ENCODE measurements around the gene SOS1.

SOS1 gene

DNA sequence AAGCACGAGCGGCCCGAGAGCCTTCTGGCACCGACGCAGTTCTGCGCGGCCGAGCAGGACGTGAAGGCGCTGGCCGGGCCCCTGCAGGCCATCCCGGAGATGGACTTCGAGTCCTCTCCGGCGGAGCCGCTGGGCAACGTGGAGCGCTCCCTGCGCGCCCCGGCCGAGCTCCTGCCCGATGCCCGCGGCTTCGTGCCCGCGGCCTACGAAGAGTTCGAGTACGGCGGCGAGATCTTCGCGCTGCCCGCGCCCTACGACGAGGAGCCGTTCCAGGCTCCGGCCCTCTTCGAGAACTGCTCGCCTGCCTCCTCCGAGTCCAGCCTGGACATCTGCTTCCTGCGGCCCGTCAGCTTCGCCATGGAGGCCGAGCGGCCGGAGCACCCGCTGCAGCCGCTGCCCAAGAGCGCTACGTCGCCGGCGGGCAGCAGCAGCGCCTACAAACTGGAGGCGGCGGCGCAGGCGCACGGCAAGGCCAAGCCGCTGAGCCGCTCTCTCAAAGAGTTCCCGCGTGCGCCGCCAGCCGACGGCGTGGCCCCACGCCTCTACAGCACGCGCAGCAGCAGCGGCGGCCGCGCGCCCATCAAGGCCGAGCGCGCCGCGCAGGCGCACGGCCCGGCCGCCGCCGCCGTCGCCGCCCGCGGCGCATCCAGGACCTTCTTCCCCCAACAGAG, 160.8 kb downstream of the SOS1 start:
- Histone ChIP-seq H3K27me3 (ENCODE audit: insufficient read depth, low read depth, severe bottlenecking) (no peaks in the 10 kb centered on the region), H3K9me3 (ENCODE audit: severe bottlenecking) (peaks cover 3% of the 10 kb centered on the region), H3K4me3 (ENCODE audit: low read depth, low read length) (no peak overlapping the region), H3K27ac (no peak overlapping the region), H3K36me3 (no peaks in the 10 kb centered on the region)
- TF ChIP-seq CTCF (IDR thresholded peaks at IDR 0.05; ENCODE audit: low read depth, low read length): no peak
- DNase-seq: no peak

DNA sequence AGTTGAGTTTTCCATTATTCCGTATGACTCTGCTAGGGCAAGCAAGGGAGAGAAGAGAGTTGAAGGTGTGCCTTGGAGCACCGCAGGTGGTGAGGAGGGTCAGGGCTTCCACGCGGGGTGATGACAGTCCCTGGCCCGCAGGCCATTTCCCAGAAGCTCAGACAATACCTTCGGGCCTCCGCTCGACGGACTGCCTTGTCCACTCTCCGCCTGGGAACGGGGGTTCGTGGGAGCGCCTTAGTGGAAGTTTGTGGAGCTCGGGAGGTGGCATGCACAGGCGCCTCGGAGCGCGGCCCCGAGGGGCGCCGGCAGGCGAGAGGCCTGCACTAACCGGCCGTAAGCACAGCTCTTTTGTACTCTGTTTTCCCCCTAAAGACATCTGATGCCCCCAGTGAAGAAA, 161.4 kb downstream of the SOS1 start:
- H3K9me3 ChIP-seq (ENCODE audit: severe bottlenecking): peaks cover 1% of the 10 kb centered on the region
- H3K36me3 ChIP-seq: no peaks in the 10 kb centered on the region
- H3K4me3 ChIP-seq (ENCODE audit: low read depth, low read length): no peak overlapping the region
- no peak for DNase-seq
- H3K27ac ChIP-seq: no peak overlapping the region
- no peaks in the 10 kb centered on the region for H3K27me3 ChIP-seq (ENCODE audit: insufficient read depth, low read depth, severe bottlenecking)
- no peak for TF ChIP-seq CTCF (IDR thresholded peaks at IDR 0.05; ENCODE audit: low read depth, low read length)

GRCh38 chr2:38957972-38958371, 162.9 kb downstream of the SOS1 start:
- no peaks in the 10 kb centered on the region for H3K9me3 ChIP-seq (ENCODE audit: severe bottlenecking)
- no peaks in the 10 kb centered on the region for H3K27me3 ChIP-seq (ENCODE audit: insufficient read depth, low read depth, severe bottlenecking)
- no peak for DNase-seq
- no peak for TF ChIP-seq CTCF (IDR thresholded peaks at IDR 0.05; ENCODE audit: low read depth, low read length)
- no peak overlapping the region for H3K27ac ChIP-seq
- H3K36me3 ChIP-seq: no peaks in the 10 kb centered on the region
- H3K4me3 ChIP-seq (ENCODE audit: low read depth, low read length): no peak overlapping the region

GRCh38 chr2:38951766-38952165, 169.1 kb downstream of the SOS1 start:
- H3K9me3 ChIP-seq (ENCODE audit: severe bottlenecking): no peaks in the 10 kb centered on the region
- no peaks in the 10 kb centered on the region for H3K27me3 ChIP-seq (ENCODE audit: insufficient read depth, low read depth, severe bottlenecking)
- no peak overlapping the region for H3K27ac ChIP-seq
- no peak overlapping the region for H3K4me3 ChIP-seq (ENCODE audit: low read depth, low read length)
- TF ChIP-seq CTCF (IDR thresholded peaks at IDR 0.05; ENCODE audit: low read depth, low read length): no peak
- no peaks in the 10 kb centered on the region for H3K36me3 ChIP-seq
- DNase-seq: no peak

GRCh38 chr2:38948995-38949394, 171.9 kb downstream of the SOS1 start:
- Histone ChIP-seq H3K9me3 (ENCODE audit: severe bottlenecking) (no peaks in the 10 kb centered on the region), H3K27me3 (ENCODE audit: insufficient read depth, low read depth, severe bottlenecking) (no peaks in the 10 kb centered on the region), H3K36me3 (no peaks in the 10 kb centered on the region), H3K27ac (no peak overlapping the region), H3K4me3 (ENCODE audit: low read depth, low read length) (no peak overlapping the region)
- DNase-seq: no peak
- TF ChIP-seq CTCF (IDR thresholded peaks at IDR 0.05; ENCODE audit: low read depth, low read length): no peak

- no peak overlapping the region for H3K4me3 ChIP-seq (ENCODE audit: low read depth, low read length)
- TF ChIP-seq CTCF (IDR thresholded peaks at IDR 0.05; ENCODE audit: low read depth, low read length): no peak
- H3K9me3 ChIP-seq (ENCODE audit: severe bottlenecking): no peaks in the 10 kb centered on the region
- no peak overlapping the region for H3K27ac ChIP-seq
- H3K27me3 ChIP-seq (ENCODE audit: insufficient read depth, low read depth, severe bottlenecking): no peaks in the 10 kb centered on the region
- no peaks in the 10 kb centered on the region for H3K36me3 ChIP-seq
- DNase-seq: no peak
Measured at GRCh38 chr2:38948387-38948882, 172.4 kb downstream of the SOS1 start.
